GM23248 (cell line): ENCODE results near the gene PRKD1.

Experiments
- EZH2 ChIP-seq: fragments of 200-600 bp; sonication (generic); IDR thresholded peaks from 2 replicates; pipeline ENCODE4 v1.6.1; 2018; ENCODE audit warnings: antibody characterized with exemption, mild to moderate bottlenecking; ENCODE audit not compliant: insufficient read depth, poor library complexity, severe bottlenecking
- EZH2phosphoT487 ChIP-seq: fragments of 200-600 bp; sonication (generic); IDR thresholded peaks from 2 replicates; pipeline ENCODE4 v1.6.1; 2018; ENCODE audit warnings: antibody characterized with exemption, moderate library complexity, mild to moderate bottlenecking, low read depth; ENCODE audit not compliant: insufficient read depth

DNA sequence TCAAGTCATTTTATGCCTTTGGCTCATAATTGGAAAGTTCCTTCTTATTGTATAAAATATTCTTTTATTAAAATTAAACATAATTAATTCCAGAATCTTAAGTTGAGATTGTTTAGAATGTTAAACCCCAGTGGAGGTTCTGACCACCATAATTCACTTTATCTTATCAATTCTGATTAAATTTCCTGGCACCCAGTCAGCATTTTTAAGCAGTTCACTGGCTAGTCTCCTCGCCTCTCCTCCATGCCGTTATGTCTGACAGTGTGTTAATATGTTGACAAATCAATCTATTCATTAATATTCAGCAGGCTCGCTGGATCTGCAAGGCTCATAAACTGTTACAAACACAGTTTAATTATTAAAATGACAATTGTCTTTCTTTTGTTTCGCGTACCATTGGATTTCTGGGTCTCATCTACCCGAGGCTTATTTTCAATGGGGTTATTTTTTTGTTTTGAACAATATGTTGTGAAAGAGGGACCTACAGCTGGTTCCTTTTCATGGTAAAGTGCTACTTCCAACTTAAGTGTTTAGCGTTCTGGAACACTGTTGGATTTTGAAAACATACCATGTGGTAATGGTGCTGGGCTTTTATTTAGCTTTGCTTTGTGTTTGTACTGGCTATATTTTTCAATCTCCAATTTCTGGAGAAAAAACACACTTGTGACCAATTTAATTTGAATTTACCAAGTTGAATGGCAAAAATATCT, 339.7 kb downstream of the PRKD1 start:
- TF ChIP-seq EZH2 (no peak), EZH2phosphoT487 (no peak)
